HepG2 (cell line): ENCODE data around the gene MEPE.

Source experiments
- ESRRA ChIP-seq: sonication (generic); formaldehyde crosslinking; IDR thresholded peaks from 2 replicates; pipeline ENCODE4 v1.5.1; 2020; ENCODE audit warnings: mild to moderate bottlenecking, low read depth, missing genetic modification reagents
- KDM5B ChIP-seq: sonication (generic); formaldehyde crosslinking; IDR thresholded peaks from 2 replicates; pipeline ENCODE4 v1.4.0; 2020; ENCODE audit warnings: missing genetic modification reagents, mild to moderate bottlenecking, borderline replicate concordance
- MYC ChIP-seq: sonication (generic); formaldehyde crosslinking; IDR thresholded peaks from 2 replicates; pipeline ENCODE4 v1.9.0; 2021; ENCODE audit warnings: missing genetic modification reagents, borderline replicate concordance
- NCOA1 ChIP-seq: sonication (generic); formaldehyde crosslinking; IDR thresholded peaks from 2 replicates; pipeline ENCODE4 v1.9.0; 2021; ENCODE audit warnings: missing genetic modification reagents
- POLR2A ChIP-seq, 2 experiments: IDR thresholded peaks; 2 replicates each; pipeline ENCODE4 v1.6.1; 2011; ENCODE audit warnings: low read depth in 2 of 2, low read length in 2 of 2, mild to moderate bottlenecking in 1 of 2, moderate library complexity in 1 of 2; ENCODE audit not compliant: insufficient read depth in 1 of 2
- SUZ12 ChIP-seq: fragments of 150-350 bp; IDR thresholded peaks from 2 replicates; pipeline ENCODE4 v1.6.1; 2014; ENCODE audit warnings: low read depth, low read length
- ZNF557 ChIP-seq: sonication (generic); formaldehyde crosslinking; IDR thresholded peaks from 2 replicates; pipeline ENCODE4 v1.4.0; 2020; ENCODE audit warnings: missing genetic modification reagents
- TF ChIP-seq, protein P1 (sequence below): sonication (generic); formaldehyde crosslinking; IDR thresholded peaks from 2 replicates; pipeline ENCODE4 v1.5.0; 2020; ENCODE audit warnings: mild to moderate bottlenecking, missing genetic modification reagents, moderate library complexity
- TF ChIP-seq, protein P2 (sequence below): sonication (generic); formaldehyde crosslinking; IDR thresholded peaks from 2 replicates; pipeline ENCODE4 v1.4.0; 2020; ENCODE audit warnings: missing genetic modification reagents
- TF ChIP-seq, protein P3 (sequence below): sonication (generic); formaldehyde crosslinking; IDR thresholded peaks from 2 replicates; pipeline ENCODE4 v1.4.0; 2020; ENCODE audit warnings: missing genetic modification reagents

DNA sequence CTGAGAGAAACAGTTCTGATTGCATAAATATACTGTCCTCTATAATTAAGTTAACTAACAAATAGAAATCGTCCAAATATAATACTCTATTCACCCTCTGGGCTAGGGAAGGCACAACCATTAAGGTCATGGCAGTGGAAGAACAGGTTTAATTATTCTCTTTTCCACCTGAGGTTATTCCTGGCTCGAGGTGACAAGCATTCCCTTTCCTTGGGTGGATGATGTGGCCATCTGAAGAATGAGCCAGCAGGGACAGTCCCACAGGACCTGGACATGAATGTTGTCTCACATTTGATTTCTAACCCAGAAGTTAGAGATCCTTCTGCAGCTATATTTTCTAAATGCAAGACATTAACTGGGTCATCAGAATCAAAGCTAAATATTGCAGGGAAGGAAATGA is 27.9 kb upstream of the MEPE start:
- TF ChIP-seq MYC (no peak), KDM5B (no peak), NCOA1 (CRISPR knock-in tag) (no peak), SUZ12 (no peak), ZNF557 (no peak), ESRRA (CRISPR knock-in tag) (no peak), POLR2A (IDR thresholded peaks at IDR 0.05; ENCODE audit: insufficient read depth in 1 of 2, low read depth in 2 of 2, low read length in 2 of 2) (no peak)
- TF ChIP-seq, protein P1, sequence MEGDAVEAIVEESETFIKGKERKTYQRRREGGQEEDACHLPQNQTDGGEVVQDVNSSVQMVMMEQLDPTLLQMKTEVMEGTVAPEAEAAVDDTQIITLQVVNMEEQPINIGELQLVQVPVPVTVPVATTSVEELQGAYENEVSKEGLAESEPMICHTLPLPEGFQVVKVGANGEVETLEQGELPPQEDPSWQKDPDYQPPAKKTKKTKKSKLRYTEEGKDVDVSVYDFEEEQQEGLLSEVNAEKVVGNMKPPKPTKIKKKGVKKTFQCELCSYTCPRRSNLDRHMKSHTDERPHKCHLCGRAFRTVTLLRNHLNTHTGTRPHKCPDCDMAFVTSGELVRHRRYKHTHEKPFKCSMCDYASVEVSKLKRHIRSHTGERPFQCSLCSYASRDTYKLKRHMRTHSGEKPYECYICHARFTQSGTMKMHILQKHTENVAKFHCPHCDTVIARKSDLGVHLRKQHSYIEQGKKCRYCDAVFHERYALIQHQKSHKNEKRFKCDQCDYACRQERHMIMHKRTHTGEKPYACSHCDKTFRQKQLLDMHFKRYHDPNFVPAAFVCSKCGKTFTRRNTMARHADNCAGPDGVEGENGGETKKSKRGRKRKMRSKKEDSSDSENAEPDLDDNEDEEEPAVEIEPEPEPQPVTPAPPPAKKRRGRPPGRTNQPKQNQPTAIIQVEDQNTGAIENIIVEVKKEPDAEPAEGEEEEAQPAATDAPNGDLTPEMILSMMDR (CRISPR knock-in tag), result no peak
- TF ChIP-seq, protein P2, sequence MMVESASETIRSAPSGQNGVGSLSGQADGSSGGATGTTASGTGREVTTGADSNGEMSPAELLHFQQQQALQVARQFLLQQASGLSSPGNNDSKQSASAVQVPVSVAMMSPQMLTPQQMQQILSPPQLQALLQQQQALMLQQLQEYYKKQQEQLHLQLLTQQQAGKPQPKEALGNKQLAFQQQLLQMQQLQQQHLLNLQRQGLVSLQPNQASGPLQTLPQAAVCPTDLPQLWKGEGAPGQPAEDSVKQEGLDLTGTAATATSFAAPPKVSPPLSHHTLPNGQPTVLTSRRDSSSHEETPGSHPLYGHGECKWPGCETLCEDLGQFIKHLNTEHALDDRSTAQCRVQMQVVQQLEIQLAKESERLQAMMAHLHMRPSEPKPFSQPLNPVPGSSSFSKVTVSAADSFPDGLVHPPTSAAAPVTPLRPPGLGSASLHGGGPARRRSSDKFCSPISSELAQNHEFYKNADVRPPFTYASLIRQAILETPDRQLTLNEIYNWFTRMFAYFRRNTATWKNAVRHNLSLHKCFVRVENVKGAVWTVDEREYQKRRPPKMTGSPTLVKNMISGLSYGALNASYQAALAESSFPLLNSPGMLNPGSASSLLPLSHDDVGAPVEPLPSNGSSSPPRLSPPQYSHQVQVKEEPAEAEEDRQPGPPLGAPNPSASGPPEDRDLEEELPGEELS (CRISPR knock-in tag), result no peak
- TF ChIP-seq, protein P3, sequence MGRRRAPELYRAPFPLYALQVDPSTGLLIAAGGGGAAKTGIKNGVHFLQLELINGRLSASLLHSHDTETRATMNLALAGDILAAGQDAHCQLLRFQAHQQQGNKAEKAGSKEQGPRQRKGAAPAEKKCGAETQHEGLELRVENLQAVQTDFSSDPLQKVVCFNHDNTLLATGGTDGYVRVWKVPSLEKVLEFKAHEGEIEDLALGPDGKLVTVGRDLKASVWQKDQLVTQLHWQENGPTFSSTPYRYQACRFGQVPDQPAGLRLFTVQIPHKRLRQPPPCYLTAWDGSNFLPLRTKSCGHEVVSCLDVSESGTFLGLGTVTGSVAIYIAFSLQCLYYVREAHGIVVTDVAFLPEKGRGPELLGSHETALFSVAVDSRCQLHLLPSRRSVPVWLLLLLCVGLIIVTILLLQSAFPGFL (CRISPR knock-in tag), result no peak
